Measurements from ENCODE around the gene PELO. TPM values are rescaled to one million over a fixed set of nuclear protein-coding genes. Genes with fewer than 3 reads are reported as not detected.

The PELO gene
- total and polyA plus RNA-seq, 4 donors: 5.0 to 51.1 (median 35.6) TPM

DNA sequence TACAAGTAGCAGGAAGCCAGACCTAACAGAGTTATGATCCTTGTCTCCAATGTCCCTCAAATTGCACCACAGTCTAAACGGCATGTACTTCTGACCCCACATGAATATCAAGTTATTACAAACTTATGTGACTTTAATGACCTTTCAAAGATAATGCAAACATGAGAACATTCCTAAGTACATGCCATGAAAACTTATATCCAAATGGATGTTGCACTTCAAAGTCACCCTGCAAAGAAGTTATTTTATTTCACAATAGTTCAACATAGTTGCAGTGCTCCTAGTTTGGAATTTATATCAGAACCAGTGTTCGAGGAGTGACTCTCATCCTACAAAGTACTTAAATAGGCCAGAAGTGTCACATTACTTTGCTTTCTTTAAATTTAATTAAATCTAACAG lies 41.2 kb upstream of the PELO start:
- Histone ChIP-seq H3K4me1 (ENCODE audit: control insufficient read depth in 5 of 5, insufficient read depth in 5 of 5, low read length in 5 of 5) (peaks cover 0 to 17% (median 2%) of the 10 kb centered on the region in 5 donors), H3K9ac (ENCODE audit: insufficient read depth in 1 of 2, low read length in 2 of 2) (no peak overlapping the region), H3K9me3 (ENCODE audit: control insufficient read depth in 4 of 4, insufficient read depth in 3 of 4, low read length in 3 of 4) (no peaks in the 10 kb centered on the region), H3K4me3 (no peak overlapping the region), H3K27ac (ENCODE audit: low read depth in 1 of 2, low read length in 1 of 2) (no peak overlapping the region), H3K27me3 (ENCODE audit: control insufficient read depth in 3 of 3, insufficient read depth in 3 of 3, low read length in 2 of 3) (no peaks in the 10 kb centered on the region), H3K36me3 (ENCODE audit: control insufficient read depth in 4 of 4, insufficient read depth in 4 of 4, low read length in 4 of 4) (no peaks in the 10 kb centered on the region)
- ATAC-seq (ENCODE audit: insufficient read depth, low FRiP score) (no peak), DNase-seq (peak in 2 of 3 donors; percentile 57 to 59)
- TF ChIP-seq, protein P1, sequence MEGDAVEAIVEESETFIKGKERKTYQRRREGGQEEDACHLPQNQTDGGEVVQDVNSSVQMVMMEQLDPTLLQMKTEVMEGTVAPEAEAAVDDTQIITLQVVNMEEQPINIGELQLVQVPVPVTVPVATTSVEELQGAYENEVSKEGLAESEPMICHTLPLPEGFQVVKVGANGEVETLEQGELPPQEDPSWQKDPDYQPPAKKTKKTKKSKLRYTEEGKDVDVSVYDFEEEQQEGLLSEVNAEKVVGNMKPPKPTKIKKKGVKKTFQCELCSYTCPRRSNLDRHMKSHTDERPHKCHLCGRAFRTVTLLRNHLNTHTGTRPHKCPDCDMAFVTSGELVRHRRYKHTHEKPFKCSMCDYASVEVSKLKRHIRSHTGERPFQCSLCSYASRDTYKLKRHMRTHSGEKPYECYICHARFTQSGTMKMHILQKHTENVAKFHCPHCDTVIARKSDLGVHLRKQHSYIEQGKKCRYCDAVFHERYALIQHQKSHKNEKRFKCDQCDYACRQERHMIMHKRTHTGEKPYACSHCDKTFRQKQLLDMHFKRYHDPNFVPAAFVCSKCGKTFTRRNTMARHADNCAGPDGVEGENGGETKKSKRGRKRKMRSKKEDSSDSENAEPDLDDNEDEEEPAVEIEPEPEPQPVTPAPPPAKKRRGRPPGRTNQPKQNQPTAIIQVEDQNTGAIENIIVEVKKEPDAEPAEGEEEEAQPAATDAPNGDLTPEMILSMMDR (IDR thresholded peaks at IDR 0.05; ENCODE audit: control extremely low read depth, extremely low read depth): no peak
- WGBS, 2 donors: 61 to 75% methylated on average over 2 of the region's 2 CpGs

DNA sequence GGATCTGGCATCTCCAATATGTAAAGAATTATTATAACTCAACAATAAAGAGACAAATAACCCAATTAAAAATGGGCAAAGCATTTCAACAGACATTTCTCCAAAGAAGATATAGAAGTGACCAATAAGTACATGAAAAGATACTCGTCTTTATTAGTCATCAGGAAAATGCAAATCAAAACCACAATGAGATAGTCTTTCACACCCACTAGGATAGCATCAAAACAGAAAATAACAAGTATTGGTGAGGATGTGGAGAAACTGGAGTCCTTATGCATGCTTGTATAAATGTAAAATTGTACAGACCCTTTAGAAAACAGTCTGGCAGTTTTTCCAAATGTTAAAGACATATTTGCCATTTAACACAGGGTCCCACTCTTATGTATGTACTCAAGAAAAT lies 39.1 kb upstream of the PELO start:
- DNase-seq (no peak), ATAC-seq (ENCODE audit: insufficient read depth, low FRiP score) (no peak)
- Histone ChIP-seq H3K27ac (ENCODE audit: low read depth in 1 of 2, low read length in 1 of 2) (no peak overlapping the region), H3K36me3 (ENCODE audit: control insufficient read depth in 4 of 4, insufficient read depth in 4 of 4, low read length in 4 of 4) (no peaks in the 10 kb centered on the region), H3K27me3 (ENCODE audit: control insufficient read depth in 3 of 3, insufficient read depth in 3 of 3, low read length in 2 of 3) (no peaks in the 10 kb centered on the region), H3K9me3 (ENCODE audit: control insufficient read depth in 4 of 4, insufficient read depth in 3 of 4, low read length in 3 of 4) (no peaks in the 10 kb centered on the region), H3K4me1 (ENCODE audit: control insufficient read depth in 5 of 5, insufficient read depth in 5 of 5, low read length in 5 of 5) (peaks cover 0 to 8% (median 0%) of the 10 kb centered on the region in 5 donors), H3K4me3 (no peak overlapping the region), H3K9ac (ENCODE audit: insufficient read depth in 1 of 2, low read length in 2 of 2) (no peak overlapping the region)
- 81 to 84% methylated on average over 1 of the region's 1 CpG for WGBS, 2 donors
- TF ChIP-seq, protein P1 (IDR thresholded peaks at IDR 0.05; ENCODE audit: control extremely low read depth, extremely low read depth): no peak

DNA sequence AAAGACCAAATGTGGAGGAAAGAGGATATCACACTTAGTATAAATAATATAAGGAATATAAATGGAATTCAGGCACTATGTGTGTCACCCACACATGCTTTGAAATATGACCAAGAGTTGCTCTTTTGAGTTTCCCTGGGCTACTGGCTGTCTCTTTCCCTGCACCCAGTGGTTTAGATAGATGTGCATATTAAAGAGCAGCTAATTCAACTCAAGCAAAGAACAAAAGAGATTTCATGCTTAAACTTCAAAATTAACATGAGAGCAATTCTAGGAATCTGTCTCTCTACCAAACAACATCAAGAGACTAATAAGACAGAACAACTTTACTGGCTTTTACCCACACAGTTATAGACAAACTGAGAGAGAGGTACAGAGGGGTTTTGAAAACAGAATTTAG lies 38.0 kb upstream of the PELO start:
- Histone ChIP-seq H3K4me1 (ENCODE audit: control insufficient read depth in 5 of 5, insufficient read depth in 5 of 5, low read length in 5 of 5) (peaks cover 0 to 7% (median 0%) of the 10 kb centered on the region in 5 donors), H3K27ac (ENCODE audit: low read depth in 1 of 2, low read length in 1 of 2) (no peak overlapping the region), H3K4me3 (no peak overlapping the region), H3K36me3 (ENCODE audit: control insufficient read depth in 4 of 4, insufficient read depth in 4 of 4, low read length in 4 of 4) (no peaks in the 10 kb centered on the region), H3K27me3 (ENCODE audit: control insufficient read depth in 3 of 3, insufficient read depth in 3 of 3, low read length in 2 of 3) (no peaks in the 10 kb centered on the region), H3K9me3 (ENCODE audit: control insufficient read depth in 4 of 4, insufficient read depth in 3 of 4, low read length in 3 of 4) (no peaks in the 10 kb centered on the region), H3K9ac (ENCODE audit: insufficient read depth in 1 of 2, low read length in 2 of 2) (no peak overlapping the region)
- DNase-seq: no peak
- no peak for ATAC-seq (ENCODE audit: insufficient read depth, low FRiP score)
- TF ChIP-seq, protein P1 (IDR thresholded peaks at IDR 0.05; ENCODE audit: control extremely low read depth, extremely low read depth): no peak

GRCh38 chr5:52751137-52751536 lies 36.6 kb upstream of the PELO start:
- no peaks in the 10 kb centered on the region for H3K36me3 ChIP-seq (ENCODE audit: control insufficient read depth in 4 of 4, insufficient read depth in 4 of 4, low read length in 4 of 4)
- H3K27me3 ChIP-seq (ENCODE audit: control insufficient read depth in 3 of 3, insufficient read depth in 3 of 3, low read length in 2 of 3): no peaks in the 10 kb centered on the region
- peaks cover 0 to 6% (median 0%) of the 10 kb centered on the region in 5 donors for H3K4me1 ChIP-seq (ENCODE audit: control insufficient read depth in 5 of 5, insufficient read depth in 5 of 5, low read length in 5 of 5)
- no peaks in the 10 kb centered on the region for H3K9me3 ChIP-seq (ENCODE audit: control insufficient read depth in 4 of 4, insufficient read depth in 3 of 4, low read length in 3 of 4)
- WGBS, 2 donors: 85 to 97% methylated on average over 1 of the region's 1 CpG
- no peak overlapping the region for H3K27ac ChIP-seq (ENCODE audit: low read depth in 1 of 2, low read length in 1 of 2)
- ATAC-seq (ENCODE audit: insufficient read depth, low FRiP score) (no peak), DNase-seq (peak in 2 of 3 donors; percentile 46 to 49)
- H3K9ac ChIP-seq (ENCODE audit: insufficient read depth in 1 of 2, low read length in 2 of 2): no peak overlapping the region
- H3K4me3 ChIP-seq: no peak overlapping the region
- TF ChIP-seq, protein P1 (IDR thresholded peaks at IDR 0.05; ENCODE audit: control extremely low read depth, extremely low read depth): no peak
